HepG2 (cell line): Measurements from ENCODE around the gene ROCK1. TPM values are rescaled to one million over a fixed set of nuclear protein-coding genes. Genes with fewer than 3 reads are reported as not detected.

ENCODE experiments used
- ATAC-seq: fragments of 200-7000 bp; cut with Tn5 transposase; 3 replicates; pipeline ENCODE4 v1.9.1; 2020; ENCODE audit warnings: mild to moderate bottlenecking, moderate library complexity
- BruUV-seq: library from RNA; stranded (reverse); fragments of 400-500 nt; replicated peaks from 2 replicates; lab custom pipeline; 2021; lab: Mats Ljungman, UMichigan
- CTCF ChIA-PET: fragments of 300-600 bp; formaldehyde crosslinking; extraction: SDS; loops from one replicate; lab custom pipeline; 2021; ENCODE audit warnings: low total read pairs, inconsistent platforms, low intra/inter-chr PET ratio; lab: Yijun Ruan, JAX
- POLR2A ChIA-PET: fragments of 350-600 bp; sonication (Branson Sonifier 250); formaldehyde crosslinking; loops from one replicate; lab custom pipeline; 2020; ENCODE audit warnings: antibody characterized with exemption, inconsistent platforms; lab: Yijun Ruan, JAX
- DNase-seq: peaks from one replicate; pipeline ENCODE4 v3.0.0-alpha.2; 2015; ENCODE audit warnings: low spot score
- FAIRE-seq: peaks from 3 replicates; lab custom pipeline; 2011; peaks lifted over from hg19 to GRCh38; lab: Jason Lieb, UNC
- H2AFZ ChIP-seq: one replicate; pipeline ENCODE4 v1.6.1; 2011; ENCODE audit warnings: low read length, inconsistent platforms
- H3K27ac ChIP-seq: fragments of 300-600 bp; 3 replicates; pipeline ENCODE4 v1.8.0; 2011; ENCODE audit warnings: mixed run types, mild to moderate bottlenecking, mixed read lengths, low read length, inconsistent platforms; ENCODE audit not compliant: insufficient read depth; ENCODE audit errors: extremely low read length
- H3K27me3 ChIP-seq, 2 experiments: fragments of 200-600 bp in 1 of 2; 2 replicates in 1 of 2; 3 replicates in 1 of 2; pipeline versions ENCODE4 v1.6.0 to v1.8.0; 2011; ENCODE audit warnings: low read length in 2 of 2, mild to moderate bottlenecking in 2 of 2, moderate library complexity in 2 of 2, inconsistent platforms in 1 of 2; ENCODE audit not compliant: insufficient read depth in 2 of 2, control insufficient read depth in 1 of 2
- H3K36me3 ChIP-seq, 2 experiments: fragments of 200-600 bp in 1 of 2; replicated peaks in 1 of 2; 2 replicates in 1 of 2; 3 replicates in 1 of 2; pipeline versions ENCODE4 v1.5.1 to v1.8.0; 2011; ENCODE audit warnings: low read length in 2 of 2, inconsistent platforms in 1 of 2; ENCODE audit not compliant: insufficient read depth in 2 of 2, control insufficient read depth in 1 of 2
- H3K4me1 ChIP-seq: 2 replicates; pipeline ENCODE4 v1.5.1; 2012; ENCODE audit warnings: low read length, inconsistent platforms; ENCODE audit not compliant: insufficient read depth
- H3K4me2 ChIP-seq: 2 replicates; pipeline ENCODE4 v1.6.0; 2011; ENCODE audit warnings: low read depth, low read length, inconsistent platforms
- H3K4me3 ChIP-seq, 3 experiments: fragments of 200-600 bp in 1 of 3; sonication (generic), shearing (Covaris generic) in 1 of 3; replicated peaks in 1 of 3; 2 replicates each; pipeline ENCODE4 v1.5.1; 2011 to 2016; ENCODE audit warnings: low read length in 3 of 3, inconsistent platforms in 2 of 3, low read depth in 2 of 3, mild to moderate bottlenecking in 2 of 3, control low read depth in 1 of 3, mixed read lengths in 1 of 3; ENCODE audit not compliant: insufficient read depth in 1 of 3
- H3K79me2 ChIP-seq: one replicate; pipeline ENCODE4 v1.6.1; 2011; ENCODE audit warnings: low read length, inconsistent platforms; ENCODE audit not compliant: insufficient read depth
- H3K9ac ChIP-seq: 2 replicates; pipeline ENCODE4 v1.6.0; 2011; ENCODE audit warnings: mild to moderate bottlenecking, low read depth, low read length, inconsistent platforms; ENCODE audit not compliant: insufficient read depth
- H3K9me3 ChIP-seq: 2 replicates; pipeline ENCODE4 v1.5.1; 2012; ENCODE audit warnings: mild to moderate bottlenecking, low read length
- H4K20me1 ChIP-seq: 2 replicates; pipeline ENCODE4 v1.6.0; 2011; ENCODE audit warnings: inconsistent platforms, mild to moderate bottlenecking, low read length, moderate library complexity; ENCODE audit not compliant: insufficient read depth
- CBX1 ChIP-seq: IDR thresholded peaks from one replicate; pipeline ENCODE4 v1.6.1; 2016; ENCODE audit warnings: antibody characterized with exemption, low read depth
- HNF4A ChIP-seq: sonication (generic); formaldehyde crosslinking; IDR thresholded peaks from 2 replicates; pipeline ENCODE4 v1.4.0; 2020; ENCODE audit warnings: missing genetic modification reagents
- KLF13 ChIP-seq: sonication (generic); formaldehyde crosslinking; IDR thresholded peaks from 2 replicates; pipeline ENCODE4 v1.4.0; 2020; ENCODE audit warnings: mild to moderate bottlenecking, missing genetic modification reagents
- NR3C1 ChIP-seq: sonication (generic); formaldehyde crosslinking; IDR thresholded peaks from 2 replicates; pipeline ENCODE4 v1.4.0; 2020; ENCODE audit warnings: missing genetic modification reagents
- NRL ChIP-seq: sonication (generic); formaldehyde crosslinking; IDR thresholded peaks from 2 replicates; pipeline ENCODE4 v1.5.0; 2020; ENCODE audit warnings: missing genetic modification reagents, mild to moderate bottlenecking, moderate library complexity, borderline replicate concordance
- RBM22 ChIP-seq: fragments of 200-400 bp; formaldehyde crosslinking; optimal IDR thresholded peaks from 2 replicates; pipeline ENCODE3; 2017; ENCODE audit warnings: mild to moderate bottlenecking, low read length, moderate library complexity
- RFX1 ChIP-seq: fragments of 450-650 bp; IDR thresholded peaks from 2 replicates; pipeline ENCODE4 v1.6.1; 2017
- SAP130 ChIP-seq: IDR thresholded peaks from 2 replicates; pipeline ENCODE4 v1.6.1; 2016; ENCODE audit warnings: low read depth
- SIX4 ChIP-seq: sonication (generic); formaldehyde crosslinking; IDR thresholded peaks from 2 replicates; pipeline ENCODE4 v1.4.0; 2020; ENCODE audit warnings: missing genetic modification reagents
- SOX5 ChIP-seq: IDR thresholded peaks from 2 replicates; pipeline ENCODE4 v1.6.1; 2016; ENCODE audit warnings: borderline replicate concordance
- STAG1 ChIP-seq: sonication (generic); formaldehyde crosslinking; IDR thresholded peaks from 2 replicates; pipeline ENCODE4 v1.4.0; 2020; ENCODE audit warnings: missing genetic modification reagents
- WIZ ChIP-seq: sonication (generic); formaldehyde crosslinking; IDR thresholded peaks from 2 replicates; pipeline ENCODE4 v1.5.1; 2020; ENCODE audit warnings: mild to moderate bottlenecking, missing genetic modification reagents
- ZBTB1 ChIP-seq: sonication (generic); formaldehyde crosslinking; IDR thresholded peaks from 2 replicates; pipeline ENCODE4 v1.4.0; 2020; ENCODE audit warnings: missing genetic modification reagents, borderline replicate concordance
- ZNF775 ChIP-seq: sonication (generic); formaldehyde crosslinking; IDR thresholded peaks from 2 replicates; pipeline ENCODE4 v1.4.0; 2020; ENCODE audit warnings: missing genetic modification reagents, mild to moderate bottlenecking, moderate library complexity, borderline replicate concordance
- ZNF781 ChIP-seq: sonication (generic); formaldehyde crosslinking; IDR thresholded peaks from 2 replicates; pipeline ENCODE4 v1.5.1; 2020; ENCODE audit warnings: borderline replicate concordance, mild to moderate bottlenecking, missing genetic modification reagents; ENCODE audit errors: not compliant biosample characterization
- WGBS: methylation state at CpG from one replicate; pipeline ENCODE4 v1.1.6; 2017; ENCODE audit warnings: low lambda C conversion rate; 5-methylcytosine and 5-hydroxymethylcytosine counted together
- in situ Hi-C: cut with HindIII; loops from 2 replicates; pipeline ENCODE4 v1.10.0; 2017; ENCODE audit warnings: low pct_unique_long_range_greater_than_20kb; ENCODE audit not compliant: extremely low pct_ligation_motif_present
- intact Hi-C: fragments of 100-400 bp; cut with micrococcal nuclease; formaldehyde crosslinking; loops from one replicate; pipeline ENCODE4 v1.10.0; 2022; ENCODE audit not compliant: unreplicated experiment
- polyA plus RNA-seq, 8 experiments: library from polyadenylated mRNA; depleted of rRNA in 3 of 8; stranded (reverse) in 7 of 8; unstranded in 1 of 8; fragments of >200 nt; fragmentation: Illumina TruSeq in 4 of 8; extraction: Trizol in 4 of 8; gene quantifications; 2 replicates each; pipeline versions ENCODE4 v1.2.1 to v1.2.3, GENCODE V29; 2011 to 2016; ENCODE audit warnings: low read depth in 4 of 8, missing spikeins in 1 of 8, mixed read lengths in 1 of 8; ENCODE audit not compliant: insufficient read depth in 1 of 8
- total RNA-seq, 5 experiments: library from RNA; depleted of rRNA; stranded (reverse); fragments of >200 nt; fragmentation: Illumina TruSeq; extraction: Trizol; gene quantifications; 2 replicates each; pipeline ENCODE4 v1.2.3, GENCODE V29; 2016; ENCODE audit warnings: low read depth in 1 of 5
- TF ChIP-seq, protein P1 (sequence below): IDR thresholded peaks from 2 replicates; pipeline ENCODE4 v1.6.1; 2016; ENCODE audit warnings: mild to moderate bottlenecking
- TF ChIP-seq, protein P2 (sequence below): fragments of 450-650 bp; IDR thresholded peaks from 2 replicates; pipeline ENCODE4 v1.6.1; 2017; ENCODE audit warnings: mild to moderate bottlenecking

ROCK1 gene
- total and polyA plus RNA-seq, 2 of the 13 experiments (the other 11 are each of a cell fraction or from before 2014, with no cell fraction given): 10.5 to 27.2 TPM

DNA sequence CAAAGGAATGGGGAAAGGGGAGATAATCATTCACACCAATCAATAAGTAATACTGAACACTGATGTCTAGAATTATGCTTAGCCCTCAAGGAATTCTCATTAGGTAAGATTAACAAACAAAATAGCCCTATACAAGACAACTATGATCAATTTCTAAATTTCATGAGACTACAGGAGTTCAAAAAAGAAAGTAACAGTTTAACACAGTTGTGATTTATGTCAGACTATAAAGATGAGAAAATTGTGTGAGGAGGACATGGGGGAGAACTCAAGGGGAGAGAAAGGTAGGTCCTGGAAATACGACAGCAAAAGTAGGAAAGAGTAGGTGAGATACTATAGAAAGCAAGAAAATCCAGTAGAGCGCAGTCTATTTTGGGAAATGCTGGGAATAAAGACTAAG lies 14.9 kb downstream of the ROCK1 start:
- H3K27me3 ChIP-seq: no peaks in the 10 kb centered on the region
- peaks cover 89% of the 10 kb centered on the region for H3K79me2 ChIP-seq
- FAIRE-seq: no peak
- in situ Hi-C loops (no loop called here), intact Hi-C loops (loop anchor here (1.0 kb wide), 1 partner anchor 8 kb away; no protein-coding TSS in a partner anchor)
- H3K4me3 ChIP-seq: no peak overlapping the region
- H3K9ac ChIP-seq: no peak overlapping the region
- peaks cover 10% of the 10 kb centered on the region; the same call in 1 of the 2 replicates for H3K4me1 ChIP-seq
- 95% methylated on average over 2 of the region's 2 CpGs for whole genome bisulfite sequencing
- no peaks in the 10 kb centered on the region; the same call in 1 of the 2 replicates for H4K20me1 ChIP-seq
- DNase-seq: no peak
- TF ChIP-seq ZNF775 (CRISPR knock-in tag) (no peak), CBX1 (no peak), SIX4 (CRISPR knock-in tag) (no peak), ZBTB1 (CRISPR knock-in tag) (no peak), RFX1 (no peak), WIZ (no peak), STAG1 (no peak), NR3C1 (CRISPR knock-in tag) (no peak), SAP130 (CRISPR knock-in tag) (no peak), SOX5 (CRISPR knock-in tag) (no peak), HNF4A (no peak), NRL (CRISPR knock-in tag) (no peak), KLF13 (CRISPR knock-in tag) (no peak), RBM22 (no peak), ZNF781 (CRISPR knock-in tag) (no peak)
- TF ChIP-seq, protein P1, sequence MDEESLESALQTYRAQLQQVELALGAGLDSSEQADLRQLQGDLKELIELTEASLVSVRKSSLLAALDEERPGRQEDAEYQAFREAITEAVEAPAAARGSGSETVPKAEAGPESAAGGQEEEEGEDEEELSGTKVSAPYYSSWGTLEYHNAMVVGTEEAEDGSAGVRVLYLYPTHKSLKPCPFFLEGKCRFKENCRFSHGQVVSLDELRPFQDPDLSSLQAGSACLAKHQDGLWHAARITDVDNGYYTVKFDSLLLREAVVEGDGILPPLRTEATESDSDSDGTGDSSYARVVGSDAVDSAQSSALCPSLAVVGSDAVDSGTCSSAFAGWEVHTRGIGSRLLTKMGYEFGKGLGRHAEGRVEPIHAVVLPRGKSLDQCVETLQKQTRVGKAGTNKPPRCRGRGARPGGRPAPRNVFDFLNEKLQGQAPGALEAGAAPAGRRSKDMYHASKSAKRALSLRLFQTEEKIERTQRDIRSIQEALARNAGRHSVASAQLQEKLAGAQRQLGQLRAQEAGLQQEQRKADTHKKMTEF (CRISPR knock-in tag): no peak
- TF ChIP-seq, protein P2, sequence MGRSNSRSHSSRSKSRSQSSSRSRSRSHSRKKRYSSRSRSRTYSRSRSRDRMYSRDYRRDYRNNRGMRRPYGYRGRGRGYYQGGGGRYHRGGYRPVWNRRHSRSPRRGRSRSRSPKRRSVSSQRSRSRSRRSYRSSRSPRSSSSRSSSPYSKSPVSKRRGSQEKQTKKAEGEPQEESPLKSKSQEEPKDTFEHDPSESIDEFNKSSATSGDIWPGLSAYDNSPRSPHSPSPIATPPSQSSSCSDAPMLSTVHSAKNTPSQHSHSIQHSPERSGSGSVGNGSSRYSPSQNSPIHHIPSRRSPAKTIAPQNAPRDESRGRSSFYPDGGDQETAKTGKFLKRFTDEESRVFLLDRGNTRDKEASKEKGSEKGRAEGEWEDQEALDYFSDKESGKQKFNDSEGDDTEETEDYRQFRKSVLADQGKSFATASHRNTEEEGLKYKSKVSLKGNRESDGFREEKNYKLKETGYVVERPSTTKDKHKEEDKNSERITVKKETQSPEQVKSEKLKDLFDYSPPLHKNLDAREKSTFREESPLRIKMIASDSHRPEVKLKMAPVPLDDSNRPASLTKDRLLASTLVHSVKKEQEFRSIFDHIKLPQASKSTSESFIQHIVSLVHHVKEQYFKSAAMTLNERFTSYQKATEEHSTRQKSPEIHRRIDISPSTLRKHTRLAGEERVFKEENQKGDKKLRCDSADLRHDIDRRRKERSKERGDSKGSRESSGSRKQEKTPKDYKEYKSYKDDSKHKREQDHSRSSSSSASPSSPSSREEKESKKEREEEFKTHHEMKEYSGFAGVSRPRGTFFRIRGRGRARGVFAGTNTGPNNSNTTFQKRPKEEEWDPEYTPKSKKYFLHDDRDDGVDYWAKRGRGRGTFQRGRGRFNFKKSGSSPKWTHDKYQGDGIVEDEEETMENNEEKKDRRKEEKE: no peak
- no peaks in the 10 kb centered on the region for H3K36me3 ChIP-seq
- H3K9me3 ChIP-seq: no peaks in the 10 kb centered on the region
- CTCF ChIA-PET: no interaction called here
- no peak overlapping the region for H3K4me2 ChIP-seq
- no peak overlapping the region for H3K27ac ChIP-seq
- no peak for ATAC-seq
- no peak overlapping the region for H2AFZ ChIP-seq
- BruUV-seq: no TSS peak
- POLR2A ChIA-PET: no interaction called here
